NCI-H2196 (cell line): Measurements from ENCODE around the gene BHMT.
"Not testable (repeated sequence)": the region's sequence is repeated elsewhere in the genome, so short reads cannot be mapped to it uniquely, and the experiment has no call there.

ENCODE experiments used
- DNase-seq: peaks from one replicate; lab custom pipeline; 2025; ENCODE audit not compliant: unreplicated experiment; lab: John Stamatoyannopoulos, UW

Gene BHMT

GRCh38 chr5:79168031-79168430, 56.4 kb downstream of the BHMT start:
- no peak for DNase-seq

- DNase-seq, result no peak
Observed at GRCh38 chr5:79170661-79171060, 59.1 kb downstream of the BHMT start.

- no peak for DNase-seq
Observed at GRCh38 chr5:79171635-79172245, 60.1 kb downstream of the BHMT start.

GRCh38 chr5:79172269-79172668, 60.7 kb downstream of the BHMT start:
- no peak for DNase-seq

DNA sequence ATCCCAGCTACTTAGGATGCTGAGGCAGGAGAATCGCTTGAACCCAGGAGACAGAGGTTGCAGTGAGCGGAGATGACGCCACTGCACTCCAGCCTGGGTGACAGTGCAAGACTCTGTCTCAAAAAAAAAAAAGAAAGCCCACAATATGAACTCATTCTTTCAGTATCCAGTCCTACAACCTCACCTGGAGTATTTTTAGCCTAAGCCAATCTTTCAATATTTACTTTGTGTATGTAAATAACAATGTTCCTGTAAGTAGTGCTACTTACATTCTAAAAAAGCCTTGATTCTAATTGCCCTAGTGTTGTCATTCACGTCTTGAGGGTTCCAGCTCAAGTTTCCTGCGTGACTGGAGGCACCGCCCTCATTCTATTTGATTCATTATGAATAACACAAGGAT, 62.0 kb downstream of the BHMT start:
- no peak for DNase-seq

GRCh38 chr5:79180449-79180848, 68.8 kb downstream of the BHMT start:
- not testable (repeated sequence) for DNase-seq

DNA sequence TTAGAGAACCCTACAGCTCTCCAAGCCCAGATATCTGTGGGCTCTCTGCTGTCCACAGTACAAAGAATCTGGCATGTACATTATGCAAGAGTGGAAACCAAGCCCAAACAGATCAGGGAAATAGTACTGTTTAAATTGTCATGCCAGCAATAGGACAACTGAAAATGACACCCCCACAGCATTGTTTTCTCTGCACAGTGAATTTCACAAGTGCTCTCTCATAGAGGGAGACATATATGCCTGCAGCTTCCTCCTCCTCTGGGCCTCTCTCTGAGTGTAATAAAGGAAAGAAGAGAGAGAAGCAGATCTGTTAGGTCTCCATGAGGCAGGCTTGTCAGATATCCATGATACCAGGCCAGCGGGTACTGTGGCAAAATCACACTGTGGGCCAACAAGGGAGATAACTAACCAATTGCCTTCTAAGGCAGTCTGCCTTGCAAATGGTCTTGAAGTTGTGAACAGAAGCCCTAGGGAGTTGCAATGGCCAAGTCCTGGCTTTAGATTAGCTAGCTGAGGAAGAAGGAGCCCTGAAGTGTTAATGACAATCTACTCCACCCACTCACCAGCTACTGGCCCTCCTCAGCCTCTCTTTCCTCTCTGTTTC, 69.9 kb downstream of the BHMT start:
- DNase-seq, result no peak
